ENCODE measurements around the gene USP34.

DNA sequence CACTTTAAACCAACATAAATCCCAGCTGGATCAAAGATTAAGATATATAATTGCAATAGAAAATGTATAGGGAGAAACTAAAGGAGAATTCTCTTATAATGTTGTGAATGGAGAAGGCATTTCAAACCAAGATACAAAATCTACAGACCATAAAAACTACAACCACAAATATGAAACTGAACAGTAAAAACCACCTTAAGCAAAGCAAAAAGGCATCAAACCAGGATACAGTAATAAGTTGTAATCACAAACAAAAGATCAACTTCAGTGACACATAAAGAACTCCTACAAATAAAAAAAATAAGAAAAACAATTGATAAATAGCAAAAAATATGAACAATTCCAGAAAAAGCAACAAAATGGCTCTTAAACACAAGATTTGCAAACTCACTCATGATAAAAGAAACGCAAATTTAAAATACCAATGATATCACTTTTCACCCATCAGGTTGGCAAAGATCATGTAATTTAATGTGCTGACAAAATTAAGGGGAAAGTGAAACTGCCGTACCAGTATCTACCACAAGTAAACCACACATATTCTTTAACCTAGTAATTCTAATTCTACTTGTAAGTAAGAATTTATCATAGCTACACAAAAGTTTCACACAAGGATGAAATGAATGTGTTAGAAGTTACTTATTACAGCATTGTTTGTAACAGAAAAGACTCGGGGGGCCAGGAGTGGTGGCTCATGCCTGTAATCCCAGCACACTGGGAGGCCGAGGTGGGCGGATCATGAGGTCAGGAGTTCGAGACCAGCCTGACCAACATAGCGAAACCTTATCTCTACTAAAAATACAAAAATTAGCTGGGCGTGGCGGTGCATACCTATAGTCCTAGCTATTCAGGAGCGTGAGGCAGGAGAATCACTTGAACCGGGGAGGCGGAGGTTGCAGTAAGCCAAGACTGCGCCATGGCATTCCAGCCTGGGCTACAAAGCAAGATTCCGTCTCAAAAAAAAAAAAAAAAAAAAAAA is 101.9 kb downstream of the USP34 start:
- TF ChIP-seq SMC3 (conservative IDR thresholded peaks at IDR 0.05; ENCODE audit: insufficient read depth, low read depth, low read length): no peak
- TF ChIP-seq, protein P1, sequence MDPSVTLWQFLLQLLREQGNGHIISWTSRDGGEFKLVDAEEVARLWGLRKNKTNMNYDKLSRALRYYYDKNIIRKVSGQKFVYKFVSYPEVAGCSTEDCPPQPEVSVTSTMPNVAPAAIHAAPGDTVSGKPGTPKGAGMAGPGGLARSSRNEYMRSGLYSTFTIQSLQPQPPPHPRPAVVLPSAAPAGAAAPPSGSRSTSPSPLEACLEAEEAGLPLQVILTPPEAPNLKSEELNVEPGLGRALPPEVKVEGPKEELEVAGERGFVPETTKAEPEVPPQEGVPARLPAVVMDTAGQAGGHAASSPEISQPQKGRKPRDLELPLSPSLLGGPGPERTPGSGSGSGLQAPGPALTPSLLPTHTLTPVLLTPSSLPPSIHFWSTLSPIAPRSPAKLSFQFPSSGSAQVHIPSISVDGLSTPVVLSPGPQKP (CRISPR knock-in tag; IDR thresholded peaks at IDR 0.05): no peak
- TF ChIP-seq, protein P2, sequence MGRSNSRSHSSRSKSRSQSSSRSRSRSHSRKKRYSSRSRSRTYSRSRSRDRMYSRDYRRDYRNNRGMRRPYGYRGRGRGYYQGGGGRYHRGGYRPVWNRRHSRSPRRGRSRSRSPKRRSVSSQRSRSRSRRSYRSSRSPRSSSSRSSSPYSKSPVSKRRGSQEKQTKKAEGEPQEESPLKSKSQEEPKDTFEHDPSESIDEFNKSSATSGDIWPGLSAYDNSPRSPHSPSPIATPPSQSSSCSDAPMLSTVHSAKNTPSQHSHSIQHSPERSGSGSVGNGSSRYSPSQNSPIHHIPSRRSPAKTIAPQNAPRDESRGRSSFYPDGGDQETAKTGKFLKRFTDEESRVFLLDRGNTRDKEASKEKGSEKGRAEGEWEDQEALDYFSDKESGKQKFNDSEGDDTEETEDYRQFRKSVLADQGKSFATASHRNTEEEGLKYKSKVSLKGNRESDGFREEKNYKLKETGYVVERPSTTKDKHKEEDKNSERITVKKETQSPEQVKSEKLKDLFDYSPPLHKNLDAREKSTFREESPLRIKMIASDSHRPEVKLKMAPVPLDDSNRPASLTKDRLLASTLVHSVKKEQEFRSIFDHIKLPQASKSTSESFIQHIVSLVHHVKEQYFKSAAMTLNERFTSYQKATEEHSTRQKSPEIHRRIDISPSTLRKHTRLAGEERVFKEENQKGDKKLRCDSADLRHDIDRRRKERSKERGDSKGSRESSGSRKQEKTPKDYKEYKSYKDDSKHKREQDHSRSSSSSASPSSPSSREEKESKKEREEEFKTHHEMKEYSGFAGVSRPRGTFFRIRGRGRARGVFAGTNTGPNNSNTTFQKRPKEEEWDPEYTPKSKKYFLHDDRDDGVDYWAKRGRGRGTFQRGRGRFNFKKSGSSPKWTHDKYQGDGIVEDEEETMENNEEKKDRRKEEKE (IDR thresholded peaks at IDR 0.05; ENCODE audit: borderline replicate concordance in 1 of 2, control insufficient read depth in 1 of 2, low read depth in 2 of 2, low read length in 1 of 2): no peak
- no peak for TF ChIP-seq JUND (IDR thresholded peaks at IDR 0.05; ENCODE audit: borderline replicate concordance, low read depth, low read length)
- TF ChIP-seq JUND (tag; IDR thresholded peaks at IDR 0.05; ENCODE audit: borderline replicate concordance, low read depth, low read length): no peak
- TF ChIP-seq FOXK1 (CRISPR knock-in tag; IDR thresholded peaks at IDR 0.05; ENCODE audit: borderline replicate concordance): no peak
- TF ChIP-seq NBN (IDR thresholded peaks at IDR 0.05; ENCODE audit: low read depth): no peak
- no peak for TF ChIP-seq PCBP2 (IDR thresholded peaks at IDR 0.05; ENCODE audit: low read depth, low read length, poor library complexity, severe bottlenecking)
- TF ChIP-seq EP300 (IDR thresholded peaks at IDR 0.05; ENCODE audit: low read length): no peak
- TF ChIP-seq ZNF146 (CRISPR knock-in tag; IDR thresholded peaks at IDR 0.05; ENCODE audit: unreplicated experiment): no peak

Measured in K562 (cell line).